ENCODE measurements around the gene RAC3. TPM values are rescaled to one million over a fixed set of nuclear protein-coding genes. Genes with fewer than 3 reads are reported as not detected.

RAC3 gene
- total RNA-seq, 1 experiment from 2014 or later, result 84.8 TPM

DNA sequence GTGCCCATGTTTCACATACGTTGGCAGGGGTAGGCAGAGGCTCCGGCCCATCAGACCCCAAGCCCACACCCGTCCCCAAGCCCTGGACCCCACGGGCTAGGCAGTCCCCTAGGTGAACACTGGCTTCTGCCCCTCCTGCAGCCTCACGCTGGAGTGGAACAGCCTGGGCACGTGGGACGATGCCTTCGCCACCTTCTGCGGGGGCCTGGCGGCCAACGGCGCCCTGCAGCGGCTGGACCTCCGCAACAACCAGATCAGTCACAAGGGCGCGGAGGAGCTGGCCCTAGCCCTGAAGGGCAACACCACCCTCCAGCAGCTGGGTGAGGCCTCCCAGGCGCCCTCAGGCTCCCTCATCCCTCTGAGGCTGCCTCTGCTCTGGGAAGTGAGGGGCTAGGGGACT is 6.6 kb upstream of the RAC3 start:
- H3K23ac ChIP-seq (ENCODE audit: insufficient read length, low read depth, low read length), result no peak overlapping the region
- H2BK120ac ChIP-seq (ENCODE audit: low read depth, low read length, poor library complexity, severe bottlenecking), result no peak overlapping the region
- H3K79me1 ChIP-seq (ENCODE audit: insufficient read depth, low read depth, low read length, poor library complexity, severe bottlenecking), result peaks cover 5% of the 10 kb centered on the region
- no peak overlapping the region for H3K27ac Mint-ChIP-seq
- no peak overlapping the region for H3K56ac ChIP-seq (ENCODE audit: insufficient read length, low read depth, low read length)
- peaks cover 3 to 10% (median 7%) of the 10 kb centered on the region in 3 experiments; a peak in 6 of 7 replicates for H3K36me3 Mint-ChIP-seq (ENCODE audit: insufficient read depth in 1 of 3, low read depth in 3 of 3)
- H4K8ac ChIP-seq (replicated peaks; ENCODE audit: insufficient read length, low read depth, low read length), result no peak overlapping the region
- H2AK5ac ChIP-seq (ENCODE audit: insufficient read length, low read length), result no peak overlapping the region
- no peak overlapping the region; a peak in 1 of 5 replicates for H3K4me3 Mint-ChIP-seq
- no peak overlapping the region for H2BK5ac ChIP-seq (ENCODE audit: insufficient read length, low read length)
- no peaks in the 10 kb centered on the region for H3K4me1 ChIP-seq (ENCODE audit: insufficient read depth, low read length)
- H3K9me3 Mint-ChIP-seq, result peaks cover 0 to 2% of the 10 kb centered on the region in 2 experiments; a peak in 1 of 5 replicates
- H2BK20ac ChIP-seq (ENCODE audit: low read depth, low read length, poor library complexity, severe bottlenecking), result no peak overlapping the region
- no peak overlapping the region for H2AFZ ChIP-seq (ENCODE audit: low read length)
- H3K4ac ChIP-seq (ENCODE audit: low read depth, low read length), result no peak overlapping the region
- H3K14ac ChIP-seq (ENCODE audit: insufficient read depth, low read length), result no peak overlapping the region
- H3T11ph ChIP-seq (ENCODE audit: low read length), result no peak overlapping the region
- H2BK12ac ChIP-seq (ENCODE audit: insufficient read length, low read depth, low read length), result no peak overlapping the region
- H3K79me2 ChIP-seq (ENCODE audit: insufficient read depth, low read length), result no peaks in the 10 kb centered on the region
- H2BK15ac ChIP-seq (ENCODE audit: low read depth, low read length), result no peak overlapping the region
- H3K23me2 ChIP-seq (ENCODE audit: insufficient read length, low read depth, low read length, poor library complexity, severe bottlenecking), result peaks cover 5% of the 10 kb centered on the region
- H3K9me3 ChIP-seq (ENCODE audit: control insufficient read depth, low read depth, low read length), result no peaks in the 10 kb centered on the region
- TF ChIP-seq, protein P1, sequence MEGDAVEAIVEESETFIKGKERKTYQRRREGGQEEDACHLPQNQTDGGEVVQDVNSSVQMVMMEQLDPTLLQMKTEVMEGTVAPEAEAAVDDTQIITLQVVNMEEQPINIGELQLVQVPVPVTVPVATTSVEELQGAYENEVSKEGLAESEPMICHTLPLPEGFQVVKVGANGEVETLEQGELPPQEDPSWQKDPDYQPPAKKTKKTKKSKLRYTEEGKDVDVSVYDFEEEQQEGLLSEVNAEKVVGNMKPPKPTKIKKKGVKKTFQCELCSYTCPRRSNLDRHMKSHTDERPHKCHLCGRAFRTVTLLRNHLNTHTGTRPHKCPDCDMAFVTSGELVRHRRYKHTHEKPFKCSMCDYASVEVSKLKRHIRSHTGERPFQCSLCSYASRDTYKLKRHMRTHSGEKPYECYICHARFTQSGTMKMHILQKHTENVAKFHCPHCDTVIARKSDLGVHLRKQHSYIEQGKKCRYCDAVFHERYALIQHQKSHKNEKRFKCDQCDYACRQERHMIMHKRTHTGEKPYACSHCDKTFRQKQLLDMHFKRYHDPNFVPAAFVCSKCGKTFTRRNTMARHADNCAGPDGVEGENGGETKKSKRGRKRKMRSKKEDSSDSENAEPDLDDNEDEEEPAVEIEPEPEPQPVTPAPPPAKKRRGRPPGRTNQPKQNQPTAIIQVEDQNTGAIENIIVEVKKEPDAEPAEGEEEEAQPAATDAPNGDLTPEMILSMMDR (conservative IDR thresholded peaks at IDR 0.05), result no peak
- H4K91ac ChIP-seq (ENCODE audit: insufficient read length, low read depth, low read length), result no peak overlapping the region
- no peaks in the 10 kb centered on the region for H3K27me3 ChIP-seq (ENCODE audit: insufficient read depth, low read length)
- no peaks in the 10 kb centered on the region for H4K20me1 ChIP-seq (ENCODE audit: control insufficient read depth, insufficient read depth, insufficient read length)
- peaks cover 7 to 18% of the 10 kb centered on the region in 2 experiments for H3K4me1 Mint-ChIP-seq
- no peak overlapping the region for H3K18ac ChIP-seq (ENCODE audit: insufficient read length, low read depth, low read length)
- H3K4me2 ChIP-seq (ENCODE audit: insufficient read depth, insufficient read length, low read length), result no peak overlapping the region
- no CpG with 5 or more reads among the region's 17 CpGs for WGBS (ENCODE audit: extremely low coverage, insufficient read length, low lambda C conversion rate)
- H3K27ac ChIP-seq (ENCODE audit: insufficient read length, low read depth, low read length), result no peak overlapping the region
- DNase-seq, result no peak
- no peak overlapping the region for H3K9ac ChIP-seq (ENCODE audit: extremely low read depth, insufficient read length, low read length)
- no peaks in the 10 kb centered on the region; the same call in none of the 2 replicates for H3K27me3 Mint-ChIP-seq (ENCODE audit: low read depth)
- H4K5ac ChIP-seq (ENCODE audit: insufficient read length, low read depth, low read length), result no peak overlapping the region

Measured in H9 (cell line).